Left kidney (tissue), 2 donors: ENCODE results near the gene TMEFF2. TPM values are rescaled to one million over a fixed set of nuclear protein-coding genes. Genes with fewer than 3 reads are reported as not detected.

ENCODE experiments used
- DNase-seq: peaks from one replicate; pipeline ENCODE4 v3.0.0-alpha.2; 2013
- polyA plus RNA-seq: library from polyadenylated mRNA; unstranded; fragments of 120-200 nt; gene quantifications from one replicate; pipeline ENCODE4 v1.2.1, GENCODE V29; 2013; ENCODE audit not compliant: insufficient read length

TMEFF2 gene
- polyA plus RNA-seq, 1 donor, result 12.6 TPM

DNA sequence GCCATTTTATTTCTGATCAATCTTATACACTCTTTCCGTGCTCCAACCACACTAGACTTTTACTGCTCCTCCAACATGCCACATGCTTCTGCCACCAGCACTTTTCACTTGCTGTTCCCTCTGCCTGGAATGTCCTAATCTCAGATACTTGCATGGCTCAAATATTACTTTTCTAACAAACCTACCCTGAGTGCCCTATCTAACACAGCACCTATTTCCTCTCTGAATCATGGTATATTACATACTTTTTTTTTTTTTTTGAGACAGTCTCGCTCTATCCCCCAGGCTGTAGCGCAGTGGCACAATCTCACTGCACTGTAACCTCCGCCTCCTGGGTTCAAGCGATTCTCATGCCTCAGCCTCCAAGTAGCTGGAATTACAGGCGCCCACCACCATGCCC, 181.5 kb downstream of the TMEFF2 start:
- DNase-seq, result no peak

DNA sequence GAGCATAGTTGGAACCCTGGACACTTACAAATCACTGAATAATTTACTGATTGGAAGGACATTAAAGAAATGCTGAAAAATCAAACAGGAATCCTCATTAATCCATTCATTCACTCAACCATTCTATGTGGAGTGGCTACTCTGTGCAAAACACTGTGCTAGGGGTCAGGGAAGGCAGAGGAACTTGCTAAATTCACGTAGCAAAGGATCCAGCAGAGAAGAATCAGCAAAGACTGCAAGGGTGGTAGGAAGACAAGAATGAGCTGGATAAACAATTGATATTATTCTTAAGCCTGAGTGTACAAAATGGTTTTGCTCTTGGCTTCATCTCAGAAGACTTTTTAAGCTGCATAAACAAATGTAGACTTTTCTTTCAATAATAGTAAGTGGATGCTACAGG, 183.5 kb downstream of the TMEFF2 start:
- no peak for DNase-seq

DNA sequence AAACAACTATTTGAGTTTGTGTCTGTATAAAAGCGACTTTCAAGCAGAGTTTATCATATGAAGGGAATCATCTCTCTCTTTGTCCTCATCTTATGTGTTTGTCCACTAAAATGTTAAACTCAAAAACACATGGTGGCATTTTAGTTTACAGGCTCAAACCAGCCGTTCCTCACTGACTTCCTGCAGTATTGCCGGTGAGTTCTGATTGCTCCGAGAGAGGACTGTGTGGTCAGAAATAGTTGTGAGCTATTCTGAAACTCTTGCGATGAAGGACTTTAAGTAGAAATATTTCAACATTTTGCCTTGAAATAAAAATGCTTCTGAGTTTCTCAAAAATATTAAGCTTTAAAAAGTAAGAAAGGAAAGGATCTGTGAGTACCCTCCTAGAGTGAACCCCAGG, 184.7 kb downstream of the TMEFF2 start:
- no peak for DNase-seq

DNA sequence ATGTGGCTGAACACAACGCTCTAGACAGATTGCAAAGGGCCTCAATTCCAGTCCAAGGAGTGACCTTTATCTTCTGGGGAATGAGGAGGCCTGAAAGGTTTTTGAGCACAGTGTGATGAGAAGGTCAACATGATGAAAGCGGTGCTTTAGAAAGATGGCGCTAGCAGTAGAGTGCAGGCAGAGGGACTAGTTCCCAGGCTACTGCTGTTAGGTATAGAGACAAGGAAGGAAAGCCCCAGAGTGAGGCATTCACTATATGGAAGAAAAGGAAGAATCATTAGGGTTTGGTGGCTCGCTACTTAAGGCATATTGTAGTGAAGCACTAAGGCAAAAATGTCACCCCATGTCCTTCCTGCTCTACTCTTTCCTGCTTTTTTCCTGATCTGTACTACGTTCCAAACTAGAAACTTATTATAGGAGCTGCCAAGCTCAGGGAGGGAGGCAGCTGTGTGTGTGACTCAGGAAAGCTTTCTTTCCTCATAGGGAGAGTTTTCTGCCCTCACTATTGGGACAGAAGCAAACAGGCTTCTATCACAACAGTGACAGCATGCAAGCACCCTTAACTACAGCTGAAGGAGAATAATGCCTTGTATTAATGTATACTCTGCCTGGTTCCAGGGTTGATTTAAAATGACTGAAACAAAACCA, 187.0 kb downstream of the TMEFF2 start:
- DNase-seq, result no peak

GRCh38 chr2:192005211-192005610, 189.5 kb downstream of the TMEFF2 start:
- DNase-seq, result no peak

GRCh38 chr2:192004188-192004963, 190.4 kb downstream of the TMEFF2 start:
- DNase-seq, result no peak

DNA sequence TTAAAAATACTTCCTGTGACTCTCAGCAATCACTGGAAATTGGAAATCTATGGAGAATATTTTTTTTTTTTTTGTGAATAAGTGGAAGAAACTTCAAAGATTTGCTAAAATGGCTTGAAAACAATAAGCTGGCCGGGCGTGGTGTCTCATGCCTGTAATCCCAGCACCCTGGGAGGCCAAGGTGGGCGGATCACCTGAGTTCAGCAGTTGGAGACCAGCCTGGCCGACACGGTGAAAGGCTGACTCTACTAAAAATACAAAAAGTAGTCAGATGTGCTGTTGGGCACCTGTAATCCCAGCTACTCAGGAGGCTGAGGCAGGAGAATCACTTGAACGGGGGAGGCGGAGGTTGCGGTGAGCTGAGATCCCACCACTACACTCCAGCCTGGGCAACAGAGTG, 192.3 kb downstream of the TMEFF2 start:
- no peak for DNase-seq

DNA sequence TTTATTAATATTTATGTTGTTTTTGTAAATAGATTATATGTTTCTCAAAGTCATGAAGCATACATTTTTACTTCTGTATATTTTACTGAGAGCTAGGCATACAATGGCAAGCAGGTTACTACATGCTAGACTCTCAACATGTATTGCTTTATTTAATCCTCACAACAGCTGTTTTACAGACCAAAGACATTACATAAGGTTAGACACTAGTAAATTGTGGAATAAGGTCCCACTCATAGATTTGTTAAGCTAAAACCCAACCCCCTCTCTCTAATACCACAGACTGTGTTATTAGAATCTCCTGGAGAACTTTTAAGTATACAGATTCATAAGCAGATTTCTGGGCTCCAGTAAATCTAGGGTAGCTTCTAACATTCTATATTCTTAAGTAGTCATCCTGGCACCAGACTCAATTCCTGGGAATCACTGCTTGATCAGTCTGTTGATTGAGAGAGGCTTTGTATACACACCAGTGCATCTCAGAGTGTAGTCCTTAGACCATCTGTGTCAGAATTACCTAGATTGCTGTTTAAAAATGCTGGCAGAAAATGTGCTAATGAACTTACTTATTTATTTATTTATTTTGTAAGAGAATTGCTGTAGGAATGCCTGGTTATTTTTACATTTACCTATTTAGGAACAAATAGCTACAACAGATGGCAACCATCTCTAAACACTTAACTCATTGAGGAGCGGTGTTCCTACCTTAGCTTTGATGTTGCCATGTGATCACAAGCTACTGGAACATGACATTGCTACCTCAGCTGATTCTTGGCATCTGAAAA, 194.3 kb downstream of the TMEFF2 start:
- no peak for DNase-seq

DNA sequence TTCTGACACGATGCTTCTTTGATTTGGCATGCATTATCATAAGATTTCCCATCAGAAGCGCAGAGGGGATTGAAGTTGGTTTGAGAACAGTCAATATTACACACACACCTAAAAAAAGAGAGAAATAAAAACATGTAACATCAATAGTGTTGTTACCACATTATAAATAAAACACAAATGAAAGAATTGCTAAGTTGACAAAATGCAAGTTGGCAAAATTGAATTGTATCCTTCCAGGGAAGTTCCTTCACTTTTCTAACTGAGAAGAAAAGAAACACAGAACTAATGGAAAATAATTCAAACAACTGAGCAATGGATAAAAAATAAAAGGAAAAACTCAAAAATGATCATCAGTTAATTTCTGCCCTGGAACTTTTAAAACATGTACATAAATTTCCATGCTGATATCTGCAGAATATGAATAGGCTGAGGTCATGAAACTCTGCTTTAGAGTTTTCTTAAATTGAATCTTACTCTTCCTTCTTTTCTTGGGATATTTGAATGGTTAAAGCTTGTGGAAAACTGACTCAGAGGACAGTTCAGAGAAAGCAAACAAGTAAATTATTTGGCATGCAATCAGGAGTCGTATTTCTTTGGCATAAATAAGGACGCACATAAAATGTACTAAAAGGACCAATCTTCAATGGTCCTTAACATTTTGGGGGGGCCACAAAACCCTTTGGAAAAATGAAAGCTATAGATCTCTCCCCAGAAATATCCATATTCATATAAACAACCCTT, 195.5 kb downstream of the TMEFF2 start:
- no peak for DNase-seq

DNA sequence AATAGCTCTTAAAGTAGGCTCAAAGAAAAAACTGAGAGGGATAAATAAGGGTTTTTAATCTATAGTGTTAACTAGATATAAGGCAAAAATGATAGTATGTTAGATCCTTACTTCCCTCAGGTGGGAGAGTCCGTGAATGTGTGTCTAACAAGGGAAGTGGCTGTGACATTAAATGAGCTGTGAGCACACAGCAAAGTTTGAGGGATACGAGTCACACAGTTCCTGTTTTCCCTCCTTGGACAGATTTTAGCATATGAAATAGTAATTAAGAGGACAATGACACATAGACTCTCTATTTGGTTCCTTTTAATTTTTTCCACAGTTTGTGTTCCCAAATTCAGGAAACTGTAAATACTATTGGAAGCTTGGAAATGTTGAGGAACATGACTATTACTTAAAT, 199.4 kb downstream of the TMEFF2 start:
- no peak for DNase-seq

DNA sequence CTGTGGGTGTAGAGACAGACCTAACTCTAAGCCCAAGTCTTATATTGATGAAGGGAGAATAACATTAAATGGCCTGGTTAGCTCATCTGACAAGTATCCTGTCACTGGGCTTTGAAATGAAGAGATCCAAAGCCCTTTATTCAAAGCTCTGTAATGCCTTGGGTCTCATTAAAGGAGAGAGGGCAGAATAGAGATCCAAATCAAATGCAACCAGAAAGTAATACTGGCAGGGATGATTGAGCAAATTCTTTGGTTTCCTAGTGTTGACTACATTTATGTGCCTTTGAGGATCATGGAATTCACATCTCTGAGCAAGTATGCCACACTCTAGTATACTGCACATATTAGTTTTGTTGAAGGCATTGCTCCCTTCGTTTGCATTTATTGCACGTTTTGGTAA, 200.0 kb downstream of the TMEFF2 start:
- DNase-seq, result no peak

GRCh38 chr2:191991442-191991841, 203.3 kb downstream of the TMEFF2 start:
- DNase-seq, result no peak

DNA sequence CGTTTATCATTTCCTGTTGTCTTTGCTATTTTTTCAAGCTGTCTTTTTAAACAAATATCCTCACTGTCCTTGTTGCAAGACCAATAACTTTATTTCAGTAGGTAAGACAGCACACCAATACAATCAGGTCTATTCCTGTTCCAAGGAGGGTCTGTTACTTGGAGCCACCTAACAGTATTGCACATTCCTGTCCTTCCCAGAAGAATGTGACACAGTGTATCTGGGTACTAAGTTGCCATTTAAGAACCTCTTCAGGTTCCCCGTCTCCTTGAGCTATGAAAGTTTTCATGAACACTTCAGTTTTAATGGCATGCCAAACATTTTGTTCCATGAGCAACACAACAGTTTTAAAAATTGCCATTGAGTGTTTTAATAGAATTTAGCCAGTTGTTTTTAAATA, 209.0 kb downstream of the TMEFF2 start:
- DNase-seq, result no peak

DNA sequence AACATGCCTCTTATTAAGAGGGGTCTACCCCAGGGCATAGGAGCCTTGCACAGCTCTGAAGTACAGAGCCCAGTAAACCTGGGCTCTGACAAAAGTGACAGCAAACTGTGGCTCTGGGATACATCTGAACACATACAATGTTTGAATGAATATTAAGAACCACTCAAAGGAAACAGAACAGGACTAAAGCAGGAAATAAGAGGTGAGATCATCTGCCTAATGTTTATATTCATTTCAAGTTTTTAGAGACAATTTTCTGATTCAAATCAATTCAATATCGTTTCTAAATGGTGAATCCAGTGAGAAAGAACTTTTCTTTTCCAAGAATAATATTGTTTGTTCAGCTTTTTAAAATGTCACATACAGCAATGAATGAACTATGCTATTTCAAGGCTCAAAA, 211.1 kb downstream of the TMEFF2 start:
- no peak for DNase-seq

GRCh38 chr2:191983186-191983585, 211.5 kb downstream of the TMEFF2 start:
- no peak for DNase-seq

GRCh38 chr2:191981706-191982105, 213.0 kb downstream of the TMEFF2 start:
- no peak for DNase-seq

GRCh38 chr2:191980483-191980882, 214.2 kb downstream of the TMEFF2 start:
- DNase-seq, result no peak

GRCh38 chr2:191979221-191979730, 215.5 kb downstream of the TMEFF2 start:
- no peak for DNase-seq

- DNase-seq, result no peak
These were observed 217.0 kb downstream of the TMEFF2 start for GRCh38 chr2:191977754-191978153.

DNA sequence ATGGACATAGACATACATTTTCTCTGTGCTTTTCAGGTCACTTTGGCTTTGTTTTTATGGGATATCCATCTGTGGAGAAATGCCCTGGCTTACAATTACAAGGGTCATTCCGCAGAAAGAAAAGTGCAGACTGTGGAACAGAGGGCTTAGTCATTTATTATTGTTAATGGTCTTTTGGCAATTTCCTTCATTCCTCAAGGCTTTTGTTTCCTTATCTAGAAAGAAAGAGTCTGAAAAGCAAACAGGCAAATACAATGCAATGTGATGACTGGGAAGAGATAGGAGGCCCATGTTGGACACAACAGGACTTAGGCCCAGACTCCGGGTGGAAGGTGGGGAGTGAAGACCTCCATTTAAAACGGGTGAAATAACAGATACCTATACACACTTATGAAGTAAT, 218.3 kb downstream of the TMEFF2 start:
- no peak for DNase-seq

- no peak for DNase-seq
These were observed 220.1 kb downstream of the TMEFF2 start for GRCh38 chr2:191974676-191975075.

DNA sequence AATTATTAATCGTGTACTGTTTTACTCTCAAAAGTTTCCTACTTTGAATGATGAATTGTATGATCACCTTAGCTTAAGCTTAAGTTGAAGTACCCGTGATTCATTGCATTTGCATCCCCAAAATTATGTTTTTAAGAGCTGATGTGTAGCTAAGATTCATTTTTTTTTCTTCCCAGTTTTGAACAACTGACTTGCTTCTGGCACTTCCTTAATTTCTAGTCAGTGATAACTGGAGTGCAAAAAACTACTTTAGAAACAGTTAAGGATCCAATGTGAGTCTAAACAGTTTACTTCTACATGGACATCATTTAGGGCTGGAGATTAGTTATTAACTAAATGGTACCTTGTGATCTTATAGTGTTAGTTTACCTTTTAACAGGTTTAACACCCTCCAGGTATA, 223.9 kb downstream of the TMEFF2 start:
- DNase-seq, result no peak
